Ureter (tissue), 1 donor: ENCODE measurements around the gene ACOX3. TPM values are rescaled to one million over a fixed set of nuclear protein-coding genes. Genes with fewer than 3 reads are reported as not detected.

Experiments
- DNase-seq: peaks from one replicate; pipeline ENCODE4 v3.0.0-alpha.2; 2020; ENCODE audit warnings: low spot score
- total RNA-seq: library from RNA; stranded (reverse); gene quantifications from one replicate; pipeline ENCODE4 v1.2.4, GENCODE V29; 2023
- donor health status: DM: yes; HTN: yes; CAD: no.

The ACOX3 gene
- total RNA-seq, 1 donor from 2014 or later = 49.5 TPM

DNA sequence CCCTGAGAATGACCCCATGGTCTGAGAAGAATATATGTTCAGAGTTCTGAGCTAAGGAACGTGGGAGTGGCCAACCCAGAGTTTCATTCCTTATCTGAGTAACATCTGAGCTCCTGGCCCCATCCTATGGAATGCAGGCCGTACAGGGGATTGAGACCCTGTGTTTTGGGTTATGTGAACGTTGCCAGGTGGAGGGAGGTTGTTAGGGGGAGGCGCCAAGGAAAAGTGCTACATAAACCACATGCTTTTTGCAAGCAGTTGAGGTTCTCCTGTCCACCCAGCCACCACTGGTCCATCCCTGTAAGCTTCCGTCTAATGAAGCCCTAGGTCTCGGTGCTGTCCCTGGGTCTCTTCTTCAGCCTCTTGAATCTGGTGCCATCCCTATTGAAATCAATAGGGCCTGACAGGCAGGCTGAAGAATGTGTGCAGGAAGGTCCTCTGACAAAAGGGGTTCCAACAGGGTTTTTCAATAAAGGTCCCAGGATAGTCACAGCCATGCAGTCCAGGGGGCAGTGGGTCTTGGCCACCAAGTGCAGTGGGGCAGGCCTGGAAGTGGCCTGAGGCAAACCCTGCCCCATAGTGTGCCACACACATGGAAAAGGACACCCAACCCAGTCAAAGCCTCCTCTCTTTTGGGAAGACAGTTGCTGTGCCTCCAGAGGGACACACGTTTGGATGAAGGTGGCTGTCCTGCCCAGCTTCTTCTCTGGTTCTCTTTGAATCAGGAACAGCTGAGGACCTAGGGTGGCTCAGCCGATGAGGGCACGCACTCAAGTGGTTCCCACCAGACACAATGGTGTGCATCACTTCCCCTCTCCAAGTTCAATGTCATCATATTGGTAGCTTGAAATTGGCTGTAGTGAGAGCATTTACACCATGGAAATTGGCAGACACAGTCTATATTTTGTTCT, 117.5 kb downstream of the ACOX3 start:
- no peak for DNase-seq

DNA sequence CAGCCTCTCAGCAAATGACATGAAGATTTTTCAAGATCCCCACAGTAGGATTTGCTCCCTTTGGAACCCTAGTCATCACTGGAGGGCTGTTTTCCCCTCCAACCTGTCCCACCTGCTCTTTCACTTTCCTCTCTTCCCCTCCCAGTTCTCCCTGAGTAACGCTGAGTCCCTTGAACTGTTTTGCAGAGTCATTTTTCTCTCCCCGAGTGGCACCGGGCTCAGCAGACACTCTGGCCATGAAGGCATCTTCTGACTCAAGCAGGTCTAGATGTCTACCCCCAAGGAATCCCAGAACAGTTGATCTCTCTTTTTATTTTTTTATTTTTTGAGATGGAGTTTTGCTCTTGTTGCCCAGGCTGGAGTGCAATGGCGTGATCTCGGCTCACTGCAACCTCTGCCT, 118.8 kb downstream of the ACOX3 start:
- no peak for DNase-seq

GRCh38 chr4:8321220-8321619, 119.3 kb downstream of the ACOX3 start:
- DNase-seq = no peak

GRCh38 chr4:8320386-8320750, 120.2 kb downstream of the ACOX3 start:
- peak; percentile 36 for DNase-seq

- DNase-seq = peak; percentile 84
Measured at GRCh38 chr4:8319731-8320385, 120.7 kb downstream of the ACOX3 start.

DNA sequence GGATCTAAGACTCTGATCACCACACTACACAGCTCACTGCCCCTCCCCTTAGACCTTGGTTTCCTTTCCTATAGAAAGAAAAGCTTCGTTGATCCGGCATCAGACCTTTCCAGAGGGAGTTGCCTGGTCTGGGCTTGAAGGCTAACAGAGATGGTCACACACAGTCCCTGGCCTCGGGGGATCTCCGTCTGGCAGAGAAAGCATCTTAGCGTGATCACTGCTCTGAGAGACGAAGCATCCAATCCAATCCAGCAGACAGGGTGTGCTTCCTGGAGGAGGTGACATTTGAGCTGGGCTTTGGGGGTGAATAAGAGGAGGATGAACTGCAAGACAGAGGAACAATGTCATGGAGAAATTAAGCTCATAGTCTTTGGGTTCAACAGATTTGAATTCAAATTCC, 121.5 kb downstream of the ACOX3 start:
- DNase-seq = peak; percentile 20

DNA sequence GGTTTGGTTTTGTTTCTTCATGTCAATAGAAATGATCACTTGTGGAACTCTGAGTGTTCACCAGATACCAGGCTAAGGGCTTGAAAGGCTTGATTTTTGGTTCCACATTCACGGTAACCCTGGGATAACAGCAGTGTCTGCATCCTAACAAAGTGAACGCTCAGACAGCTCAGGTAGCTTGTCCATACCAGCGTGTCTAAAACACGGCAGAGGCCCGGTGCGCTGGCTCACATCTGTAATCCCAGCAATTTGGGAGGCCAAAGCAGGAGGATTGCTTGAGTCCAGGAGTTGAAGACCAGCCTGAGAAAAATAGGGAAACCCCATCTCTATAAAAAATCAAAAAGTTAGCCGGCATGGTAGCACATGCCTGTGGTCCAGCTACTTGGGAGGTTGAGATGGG, 122.0 kb downstream of the ACOX3 start:
- DNase-seq = peak; percentile 15

GRCh38 chr4:8317474-8317873, 123.0 kb downstream of the ACOX3 start:
- peak; percentile 7 for DNase-seq

- peak; percentile 37 for DNase-seq
Measured at GRCh38 chr4:8316911-8317351, 123.6 kb downstream of the ACOX3 start.

Other genes with a start within 250 kb of the ACOX3 start
- gene SH3TC1, start 241.4 kb downstream of the ACOX3 start, total RNA-seq = 87.0 TPM
- gene HTRA3, start 171.0 kb downstream of the ACOX3 start, total RNA-seq = 17.5 TPM
- 29.5 TPM for gene TRMT44, start 54 bp upstream of the ACOX3 start, total RNA-seq
- 1.4 TPM for gene GPR78, start 139.7 kb upstream of the ACOX3 start, total RNA-seq
- 7.4 TPM for gene CPZ, start 152.0 kb upstream of the ACOX3 start, total RNA-seq